PC-9 (cell line): ENCODE data around the gene CDPF1.

Experiments used
- CTCF ChIP-seq: fragments of 200-600 bp; sonication (generic); conservative IDR thresholded peaks from 2 replicates; pipeline ENCODE4 v1.6.1; 2017; ENCODE audit warnings: mixed run types, antibody characterized with exemption, mild to moderate bottlenecking, moderate library complexity
- EZH2 ChIP-seq: fragments of 200-600 bp; sonication (generic); IDR thresholded peaks from 2 replicates; pipeline ENCODE4 v1.8.0; 2017; ENCODE audit warnings: antibody characterized with exemption, low read depth

DNA sequence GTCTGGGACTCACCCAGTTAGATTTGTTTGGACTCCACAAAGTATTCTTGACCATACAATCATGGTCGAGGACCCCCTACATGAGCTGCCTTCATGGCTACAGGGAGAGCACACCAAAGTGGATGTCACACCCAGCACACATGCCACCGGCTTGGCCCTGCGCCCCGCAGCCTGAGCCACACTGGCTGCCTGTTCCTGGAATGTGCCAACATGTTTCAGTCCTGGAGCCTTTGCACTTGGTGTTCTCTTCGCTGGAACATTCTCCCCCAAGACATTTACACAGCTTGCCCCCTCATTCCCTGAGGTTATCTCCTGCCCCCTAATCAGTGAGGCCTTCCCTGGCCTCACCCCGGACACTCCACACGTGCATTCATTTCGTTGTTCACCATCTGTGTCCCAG, 53.8 kb downstream of the CDPF1 start:
- no peak for TF ChIP-seq CTCF
- TF ChIP-seq EZH2: no peak
